Measurements from ENCODE around the gene ICE2. TPM values are rescaled to one million over a fixed set of nuclear protein-coding genes. Genes with fewer than 3 reads are reported as not detected.

Gene ICE2
- total and polyA plus RNA-seq, 12 donors: 6.3 to 33.4 (median 26.7) TPM

GRCh38 chr15:60390871-60391501, 88.0 kb downstream of the ICE2 start:
- Histone ChIP-seq H3K9me3 (no peaks in the 10 kb centered on the region), H3K4me1 (peaks cover 28 to 100% (median 86%) of the 10 kb centered on the region in 9 donors), H3K27me3 (no peaks in the 10 kb centered on the region), H3K36me3 (peaks cover 0 to 47% (median 3%) of the 10 kb centered on the region in 9 donors), H3K4me3 (peak overlapping the region in 5 of 10 donors; percentile 11 to 27 (median 17)), H3K27ac (peak overlapping the region; percentile 5 to 98 (median 94))
- DNase-seq (peak in 1 of 2 donors; percentile 52), ATAC-seq (peak in 7 of 8 donors; percentile 11 to 79 (median 47))
- intact Hi-C loops (cut with DNase I): no loop called here
- WGBS, 2 donors: 35 to 50% methylated on average over 6 of the region's 6 CpGs
- TF ChIP-seq CTCF (IDR thresholded peaks at IDR 0.05): peak in 3 of 9 donors; percentile 8 to 14 (median 12)

- H3K4me3 ChIP-seq: peak overlapping the region in 5 of 10 donors; percentile 11 to 27 (median 17)
- peaks cover 26 to 100% (median 84%) of the 10 kb centered on the region in 9 donors for H3K4me1 ChIP-seq
- WGBS, 2 donors: 72 to 79% methylated on average over 6 of the region's 6 CpGs
- TF ChIP-seq CTCF (IDR thresholded peaks at IDR 0.05): no peak
- ATAC-seq (no peak), DNase-seq (no peak)
- H3K27ac ChIP-seq: peak overlapping the region in 7 of 10 donors; percentile 77 to 98 (median 96)
- intact Hi-C loops (cut with DNase I): no loop called here
- H3K36me3 ChIP-seq: peaks cover 0 to 46% (median 0%) of the 10 kb centered on the region in 9 donors
- no peaks in the 10 kb centered on the region for H3K27me3 ChIP-seq
- H3K9me3 ChIP-seq: no peaks in the 10 kb centered on the region
These were observed 88.7 kb downstream of the ICE2 start for GRCh38 chr15:60390231-60390630.

- peaks cover 0 to 46% (median 0%) of the 10 kb centered on the region in 9 donors for H3K36me3 ChIP-seq
- intact Hi-C loops (cut with DNase I): no loop called here
- no peak for TF ChIP-seq CTCF (IDR thresholded peaks at IDR 0.05)
- H3K4me3 ChIP-seq: peak overlapping the region in 2 of 10 donors; percentile 5 to 10
- 37 to 39% methylated on average over 8 of the region's 8 CpGs for WGBS, 2 donors
- H3K9me3 ChIP-seq: no peaks in the 10 kb centered on the region
- no peak for ATAC-seq
- H3K4me1 ChIP-seq: peaks cover 20 to 100% (median 80%) of the 10 kb centered on the region in 9 donors
- DNase-seq: no peak
- H3K27ac ChIP-seq: peak overlapping the region in 3 of 10 donors; percentile 95 to 98 (median 97)
- H3K27me3 ChIP-seq: no peaks in the 10 kb centered on the region
These were observed 89.5 kb downstream of the ICE2 start for GRCh38 chr15:60389261-60390077.

GRCh38 chr15:60387321-60387720, 91.6 kb downstream of the ICE2 start:
- TF ChIP-seq CTCF (IDR thresholded peaks at IDR 0.05): no peak
- no peaks in the 10 kb centered on the region for H3K27me3 ChIP-seq
- H3K4me3 ChIP-seq: no peak overlapping the region
- WGBS, 2 donors: 85 to 88% methylated on average over 1 of the region's 1 CpG
- peaks cover 0 to 55% (median 1%) of the 10 kb centered on the region in 9 donors for H3K36me3 ChIP-seq
- H3K27ac ChIP-seq: no peak overlapping the region
- ATAC-seq (no peak), DNase-seq (no peak)
- H3K4me1 ChIP-seq: peaks cover 13 to 100% (median 69%) of the 10 kb centered on the region in 9 donors
- H3K9me3 ChIP-seq: no peaks in the 10 kb centered on the region
- intact Hi-C loops (cut with DNase I): no loop called here

All from heart right ventricle (tissue), 16 donors.